Measurements from ENCODE around the gene SLC6A12. TPM values are rescaled to one million over a fixed set of nuclear protein-coding genes. Genes with fewer than 3 reads are reported as not detected.

Gene SLC6A12
- total RNA-seq, 4 donors from 2014 or later: 1.7 to 7.9 TPM; not detected in 2

GRCh38 chr12:179885-180284, 34.1 kb downstream of the SLC6A12 start:
- Histone ChIP-seq H3K27me3 (no peaks in the 10 kb centered on the region), H3K9me3 (no peaks in the 10 kb centered on the region), H3K36me3 (no peaks in the 10 kb centered on the region), H3K4me3 (no peak overlapping the region), H3K4me1 (peaks cover 0 to 26% (median 6%) of the 10 kb centered on the region in 4 donors), H3K27ac (no peak overlapping the region)
- TF ChIP-seq POLR2A (IDR thresholded peaks at IDR 0.05) (no peak), CTCF (IDR thresholded peaks at IDR 0.05) (no peak)
- no peak for DNase-seq

DNA sequence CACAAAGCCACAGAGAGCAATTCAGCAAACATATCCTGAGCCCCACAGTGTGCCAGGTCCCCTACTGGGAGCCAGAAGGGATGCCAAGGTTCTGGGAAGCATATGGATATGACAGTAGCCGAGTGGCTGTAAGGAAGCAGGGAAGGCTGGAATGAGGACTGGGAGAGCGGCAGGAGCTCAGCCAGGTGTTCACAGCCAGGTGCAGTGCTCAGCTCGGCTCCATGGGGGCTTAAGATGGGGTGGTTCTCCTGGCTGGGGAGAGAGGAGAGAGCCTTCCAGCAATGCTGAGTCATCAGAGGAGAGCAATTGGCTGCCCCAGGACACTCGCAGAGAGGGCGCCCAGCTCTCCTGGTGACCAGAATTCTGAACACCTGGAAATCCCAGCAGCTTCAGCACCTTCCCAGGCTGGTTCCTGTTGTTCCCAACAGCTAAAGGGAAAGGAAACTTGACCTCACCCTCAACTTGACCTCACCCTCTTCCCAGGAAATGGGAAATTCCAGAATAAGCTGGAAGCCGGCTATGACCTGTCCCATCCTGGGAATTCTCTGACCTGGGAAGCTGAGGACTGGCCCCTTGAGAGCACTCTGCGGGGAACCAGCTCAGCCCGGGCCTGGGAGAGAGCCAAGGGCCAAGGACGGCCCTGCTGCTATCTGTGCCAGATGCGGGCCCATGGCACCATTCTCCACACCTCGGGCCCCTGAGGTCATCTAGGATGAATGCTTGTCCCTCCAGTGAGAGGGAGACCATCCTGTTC, 34.6 kb downstream of the SLC6A12 start:
- Histone ChIP-seq H3K9me3 (no peaks in the 10 kb centered on the region), H3K36me3 (no peaks in the 10 kb centered on the region), H3K27me3 (no peaks in the 10 kb centered on the region), H3K4me3 (no peak overlapping the region), H3K4me1 (peaks cover 0 to 32% (median 6%) of the 10 kb centered on the region in 4 donors), H3K27ac (no peak overlapping the region)
- TF ChIP-seq POLR2A (IDR thresholded peaks at IDR 0.05) (no peak), CTCF (IDR thresholded peaks at IDR 0.05) (no peak)
- DNase-seq: peak in 1 of 3 donors; percentile 52

- Histone ChIP-seq H3K27ac (no peak overlapping the region), H3K9me3 (no peaks in the 10 kb centered on the region), H3K4me1 (peaks cover 0 to 32% (median 6%) of the 10 kb centered on the region in 4 donors), H3K4me3 (no peak overlapping the region), H3K36me3 (no peaks in the 10 kb centered on the region), H3K27me3 (no peaks in the 10 kb centered on the region)
- DNase-seq: no peak
- no peak for TF ChIP-seq CTCF (IDR thresholded peaks at IDR 0.05)
- no peak for TF ChIP-seq POLR2A (IDR thresholded peaks at IDR 0.05)
Measured at GRCh38 chr12:178829-179109, 35.2 kb downstream of the SLC6A12 start.

GRCh38 chr12:177980-178828, 35.8 kb downstream of the SLC6A12 start:
- no peak overlapping the region for H3K27ac ChIP-seq
- no peaks in the 10 kb centered on the region for H3K36me3 ChIP-seq
- H3K27me3 ChIP-seq: no peaks in the 10 kb centered on the region
- TF ChIP-seq POLR2A (IDR thresholded peaks at IDR 0.05): no peak
- no peak for TF ChIP-seq CTCF (IDR thresholded peaks at IDR 0.05)
- H3K4me3 ChIP-seq: no peak overlapping the region
- H3K9me3 ChIP-seq: no peaks in the 10 kb centered on the region
- DNase-seq: no peak
- peaks cover 0 to 37% (median 6%) of the 10 kb centered on the region in 4 donors for H3K4me1 ChIP-seq

DNA sequence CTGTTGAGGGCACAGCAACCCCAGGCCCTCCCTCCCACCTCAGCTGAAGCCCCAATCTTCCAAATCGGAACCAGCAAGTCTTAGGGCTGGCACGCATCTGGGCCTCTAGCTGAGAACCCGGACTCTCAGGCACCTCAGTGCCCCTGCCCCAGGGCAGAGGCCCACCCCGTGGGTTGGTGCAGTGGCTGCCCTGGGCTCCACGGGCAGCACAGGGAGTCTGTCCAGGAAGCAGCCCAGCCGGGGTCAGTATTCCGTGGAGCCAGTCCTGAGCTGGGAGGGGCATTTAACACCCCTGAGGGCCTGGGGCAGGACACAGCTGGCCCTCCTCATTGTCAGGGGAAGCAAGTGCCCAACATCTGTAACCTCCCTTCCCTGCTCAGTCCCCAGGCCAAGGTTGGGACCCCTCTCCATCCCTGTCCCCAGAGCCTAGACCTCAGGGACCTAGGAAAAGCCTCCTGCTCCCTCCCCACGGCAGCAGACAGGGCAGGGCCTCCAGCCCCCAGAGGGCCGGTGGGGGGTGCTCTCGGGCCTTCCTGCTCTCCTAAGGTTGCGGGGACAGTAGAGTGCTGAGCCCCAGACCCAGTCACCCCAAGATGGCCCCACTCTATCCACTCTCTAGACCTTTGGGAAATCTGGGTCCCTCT, 36.5 kb downstream of the SLC6A12 start:
- Histone ChIP-seq H3K27ac (no peak overlapping the region), H3K36me3 (no peaks in the 10 kb centered on the region), H3K27me3 (no peaks in the 10 kb centered on the region), H3K9me3 (no peaks in the 10 kb centered on the region), H3K4me1 (peaks cover 0 to 44% (median 6%) of the 10 kb centered on the region in 4 donors), H3K4me3 (no peak overlapping the region)
- TF ChIP-seq CTCF (IDR thresholded peaks at IDR 0.05) (no peak), POLR2A (IDR thresholded peaks at IDR 0.05) (no peak)
- DNase-seq: no peak

All from Peyer's patch (tissue), 4 donors.